GM19328 (cell line): ENCODE data around the gene ACSL5.
A peak's percentile ranks its signal among the peaks of the same experiment; 100 is the strongest.
"Not testable (repeated sequence)": the region's sequence is repeated elsewhere in the genome, so short reads cannot be mapped to it uniquely, and the experiment has no call there.

ENCODE experiments used
- ATAC-seq: cut with Tn5 transposase; IDR thresholded peaks from one replicate; pipeline ENCODE4 v1.9.1; 2021; ENCODE audit warnings: mild to moderate bottlenecking, moderate library complexity; ENCODE audit not compliant: unreplicated experiment

ACSL5 gene

GRCh38 chr10:112406806-112407205 is 32.9 kb downstream of the ACSL5 start:
- not testable (repeated sequence) for ATAC-seq

- no peak for ATAC-seq
These were observed 33.8 kb downstream of the ACSL5 start for GRCh38 chr10:112407696-112408095.

- ATAC-seq = no peak
These were observed 35.4 kb downstream of the ACSL5 start for GRCh38 chr10:112409299-112409698.

DNA sequence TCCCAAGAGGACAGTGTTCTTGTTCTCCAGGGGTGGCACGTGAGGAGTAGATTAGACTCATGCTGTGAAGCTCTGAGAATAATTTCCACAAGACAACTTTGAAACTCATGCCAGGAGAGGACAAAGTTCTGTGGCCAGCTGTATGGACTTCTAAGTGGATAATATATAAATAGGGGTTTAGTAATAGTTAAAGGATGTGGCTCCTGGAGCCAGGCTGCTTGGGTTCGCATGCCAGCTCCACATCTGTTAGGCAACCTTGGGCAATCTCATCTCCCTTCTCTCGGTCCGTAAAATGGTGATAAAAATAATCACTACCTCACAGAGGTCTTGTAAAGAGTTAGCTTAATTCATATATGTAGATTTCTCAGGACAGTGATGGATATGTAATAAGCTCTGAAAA is 35.8 kb downstream of the ACSL5 start:
- ATAC-seq = no peak

DNA sequence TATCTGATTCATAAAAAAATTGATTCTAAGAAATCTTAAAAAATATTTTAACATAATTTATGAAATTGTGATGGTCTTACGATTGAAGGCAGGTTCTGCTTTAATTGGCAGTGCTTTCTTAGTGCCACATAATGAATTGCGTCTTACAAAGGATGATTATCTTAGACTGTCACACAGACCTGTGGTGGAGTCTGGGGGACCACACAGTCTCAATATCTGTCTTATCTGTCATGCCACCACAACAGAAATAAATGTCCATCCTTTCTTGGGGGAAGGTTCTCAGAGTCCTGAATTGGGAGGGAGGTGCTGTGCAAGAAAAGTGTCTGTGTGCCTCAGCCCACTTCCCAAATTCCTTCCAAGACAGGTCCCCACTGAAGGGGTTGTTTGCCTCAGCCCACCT is 38.8 kb downstream of the ACSL5 start:
- no peak for ATAC-seq

DNA sequence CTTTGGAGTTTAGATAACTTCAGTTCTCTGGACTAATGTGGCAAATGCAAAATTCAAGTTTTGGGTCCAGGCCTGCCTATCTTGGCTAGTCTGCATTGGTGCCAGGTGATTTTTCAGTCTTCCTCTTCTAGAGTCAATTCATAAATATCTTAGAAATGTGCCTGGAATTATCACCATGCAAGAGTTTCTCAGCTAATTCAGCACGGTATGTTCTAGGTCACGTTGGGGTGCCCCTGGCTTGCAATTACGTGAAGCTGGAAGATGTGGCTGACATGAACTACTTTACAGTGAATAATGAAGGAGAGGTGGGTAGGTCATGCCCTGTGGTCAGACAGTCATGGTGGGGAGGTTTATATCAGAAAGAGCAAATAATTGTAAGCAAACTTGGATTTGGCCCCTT is 47.8 kb downstream of the ACSL5 start:
- no peak for ATAC-seq

- no peak for ATAC-seq
These were observed 50.7 kb downstream of the ACSL5 start for GRCh38 chr10:112424651-112425050.

DNA sequence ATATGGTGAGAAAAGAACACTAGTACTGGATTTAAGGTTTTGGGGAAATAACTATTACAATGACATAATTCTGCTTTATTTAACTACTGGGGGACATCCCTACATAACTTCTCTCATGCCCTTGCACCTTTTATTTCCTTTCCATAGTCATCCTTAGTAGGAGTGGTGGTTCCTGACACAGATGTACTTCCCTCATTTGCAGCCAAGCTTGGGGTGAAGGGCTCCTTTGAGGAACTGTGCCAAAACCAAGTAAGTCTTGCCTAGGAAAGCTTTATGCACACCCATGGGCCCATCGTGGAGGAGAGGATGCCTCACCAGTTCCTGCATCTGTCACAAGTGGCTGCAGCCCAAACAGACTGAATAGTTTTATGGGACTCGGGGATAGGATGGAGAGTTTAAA is 52.2 kb downstream of the ACSL5 start:
- no peak for ATAC-seq

DNA sequence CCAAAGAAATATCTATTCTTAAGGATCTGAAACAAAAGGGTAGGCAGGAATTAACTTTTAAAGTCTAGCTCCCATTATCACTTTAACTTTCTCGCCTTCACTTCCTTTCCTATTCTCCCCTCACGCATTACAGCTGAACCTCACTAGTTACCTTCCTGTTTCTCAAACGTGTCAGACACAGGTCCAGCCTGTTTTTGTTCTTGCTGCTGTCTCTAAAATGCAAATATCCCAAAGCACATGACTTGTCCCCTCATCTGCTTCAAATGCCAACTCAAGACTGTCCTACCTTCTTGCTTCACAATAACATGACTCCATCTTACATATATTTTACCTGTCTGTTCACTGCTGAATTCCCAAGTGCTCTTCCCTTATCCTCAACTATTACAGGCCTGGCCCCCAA is 55.2 kb downstream of the ACSL5 start:
- no peak for ATAC-seq

DNA sequence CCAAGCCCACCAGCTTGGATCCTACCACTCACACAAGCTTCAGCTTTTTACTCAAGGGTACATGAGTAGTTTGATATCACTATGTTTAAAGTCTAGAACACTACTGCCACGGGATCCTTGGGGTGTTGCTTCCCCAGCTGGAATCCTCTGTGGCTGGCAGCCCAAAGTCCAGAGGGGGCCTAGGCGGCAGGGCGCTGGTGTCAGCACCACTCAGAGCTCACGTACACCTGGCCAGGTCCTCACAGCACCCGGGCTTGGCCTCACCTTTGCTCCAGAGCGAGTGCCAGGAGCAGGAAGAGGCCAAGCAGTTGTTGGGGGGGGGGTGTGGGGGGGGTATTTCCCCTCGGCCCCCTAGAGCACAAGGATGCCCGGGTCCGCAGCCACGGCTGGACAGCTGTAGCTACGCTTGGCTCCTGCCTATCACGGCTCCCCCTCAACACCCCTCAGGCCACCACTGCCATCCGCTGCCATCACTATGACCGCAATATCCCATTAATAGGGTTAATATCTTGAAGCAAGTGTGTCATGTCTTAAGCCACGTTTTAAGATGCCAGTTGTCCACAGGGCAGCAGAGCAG is 55.8 kb downstream of the ACSL5 start:
- ATAC-seq = no peak

- no peak for ATAC-seq
These were observed 59.2 kb downstream of the ACSL5 start for GRCh38 chr10:112433136-112433535.

DNA sequence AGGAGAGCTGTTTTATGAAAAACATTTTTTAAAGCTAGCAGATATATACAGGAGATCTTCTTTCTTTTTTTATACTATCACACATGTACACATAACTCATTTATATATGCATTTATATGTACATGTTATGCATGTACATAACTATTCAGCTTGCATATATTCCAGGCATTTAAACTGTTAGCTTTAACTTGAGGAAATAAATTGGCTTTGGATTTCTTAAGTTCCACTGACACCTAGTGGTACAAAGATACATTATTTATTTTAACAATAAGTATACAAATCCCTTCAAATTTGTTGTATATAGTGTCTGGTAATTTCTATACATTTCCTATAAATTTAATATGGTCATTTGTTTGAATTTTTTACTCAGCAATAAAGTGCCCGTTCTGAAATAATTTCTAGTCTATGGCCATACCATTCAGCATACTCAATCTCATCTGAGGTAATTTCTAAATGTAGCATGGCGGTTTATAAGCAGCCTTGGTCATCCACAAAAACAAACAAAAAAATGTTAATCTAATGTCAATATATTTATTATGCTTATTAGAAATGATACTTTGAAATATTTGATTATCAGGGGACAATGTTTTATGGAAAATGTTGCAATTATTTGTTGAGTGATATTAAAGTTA is 61.2 kb downstream of the ACSL5 start:
- no peak for ATAC-seq

DNA sequence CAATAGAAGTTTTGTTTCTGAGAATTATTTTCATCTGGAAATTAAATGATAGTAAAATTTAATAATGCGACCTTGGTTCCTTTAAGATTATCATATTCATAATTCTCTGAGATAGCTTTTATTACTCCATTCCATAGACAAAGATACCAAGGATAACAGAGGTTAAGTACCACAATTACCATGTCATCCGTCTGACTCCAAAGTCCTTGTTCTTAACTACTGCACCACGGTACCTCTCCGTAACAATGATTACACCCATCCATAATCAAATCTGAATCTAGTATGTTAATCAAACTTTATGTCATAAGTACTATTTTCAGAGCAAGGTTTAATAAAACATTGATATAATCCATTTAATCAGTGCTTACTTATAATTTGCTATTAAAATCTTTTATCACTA is 64.4 kb downstream of the ACSL5 start:
- no peak for ATAC-seq

DNA sequence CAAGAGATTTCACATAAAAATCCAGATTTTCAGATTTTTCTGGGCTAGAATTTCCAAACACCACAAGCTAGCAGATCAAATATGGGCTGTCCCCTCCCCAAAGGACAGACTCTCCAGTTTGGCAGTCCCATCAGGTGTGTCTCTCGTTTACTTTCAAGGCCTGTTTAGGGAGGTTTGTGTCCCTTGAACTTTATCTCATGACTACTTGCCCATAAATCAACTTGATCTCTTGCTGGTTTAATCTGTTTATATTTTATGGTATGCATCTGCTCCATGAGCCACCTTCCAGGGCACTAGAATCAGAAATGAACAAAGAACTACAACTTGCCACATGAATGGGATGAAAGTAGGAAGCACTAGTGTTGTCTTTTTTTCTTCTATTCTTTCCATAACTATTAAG is 67.6 kb downstream of the ACSL5 start:
- no peak for ATAC-seq

GRCh38 chr10:112442063-112442462 is 68.1 kb downstream of the ACSL5 start:
- ATAC-seq = no peak

GRCh38 chr10:112446055-112446854 is 72.3 kb downstream of the ACSL5 start:
- peak; percentile 34 for ATAC-seq

DNA sequence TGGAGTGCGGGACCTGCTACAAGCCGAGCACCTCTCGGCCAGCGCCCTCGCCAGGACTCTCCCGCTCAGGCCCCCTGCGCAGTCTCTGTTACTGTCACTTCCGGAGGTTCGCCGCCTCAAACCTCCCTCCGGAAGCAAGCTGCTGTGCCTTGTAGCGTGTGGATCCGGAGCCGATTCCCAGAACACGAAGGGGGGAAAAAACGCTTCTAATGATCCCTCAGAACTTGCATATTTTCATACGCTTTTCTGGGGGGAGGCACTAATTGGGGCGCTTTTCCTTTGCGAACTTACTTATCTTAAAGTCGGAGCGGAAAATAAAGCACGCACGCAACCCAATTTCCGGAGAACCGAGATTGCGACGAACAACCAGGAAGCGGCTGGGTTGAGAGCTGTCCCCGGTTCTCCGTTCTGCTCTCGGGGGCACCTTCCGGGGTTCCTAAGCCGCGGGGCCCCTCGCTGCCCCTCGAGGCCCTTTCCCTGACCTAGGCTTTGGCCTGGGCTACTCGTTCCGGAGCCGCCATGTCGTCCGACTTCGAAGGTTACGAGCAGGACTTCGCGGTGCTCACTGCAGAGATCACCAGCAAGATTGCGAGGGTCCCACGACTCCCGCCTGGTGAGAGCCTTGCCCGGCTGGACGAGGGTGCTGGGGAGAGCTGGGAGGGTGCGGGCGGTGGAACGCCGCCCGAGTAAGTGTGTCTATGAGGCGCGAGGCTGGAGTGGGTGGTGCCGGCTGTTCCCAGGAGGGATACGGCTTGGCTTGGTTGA is 73.1 kb downstream of the ACSL5 start, which contains the start of the genes VTI1A and ZDHHC6:
Gene VTI1A, plus strand, starts transcription at position 361 of the 765 bp plus-strand sequence. Its CDS starts 159 bp downstream, at position 520.
Gene ZDHHC6, minus strand, starts transcription at position 60 of the 765 bp plus-strand sequence. CDS start 1,478 bp downstream, outside the sequence.
- peak; percentile 97 for ATAC-seq

GRCh38 chr10:112447620-112447928 is 73.7 kb downstream of the ACSL5 start:
- no peak for ATAC-seq

DNA sequence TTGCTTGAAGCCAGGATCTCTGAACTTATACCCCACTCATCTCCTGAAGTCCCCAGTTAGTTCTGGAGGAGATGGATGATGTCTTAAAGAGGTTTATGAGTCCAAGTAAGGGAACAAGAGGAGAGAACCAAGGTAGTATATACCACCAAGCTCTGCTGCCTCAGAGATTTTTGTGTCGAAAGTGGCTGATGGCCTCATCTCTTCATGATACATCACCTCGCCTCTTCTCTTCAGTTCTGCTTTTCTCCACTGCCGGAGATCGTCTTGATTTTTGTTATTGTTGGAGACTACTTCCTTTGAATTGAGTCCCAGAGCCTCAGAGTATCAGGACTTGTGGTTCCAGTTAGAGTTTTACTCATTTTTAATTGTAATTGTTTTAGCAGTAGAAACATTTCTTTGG is 75.0 kb downstream of the ACSL5 start:
- ATAC-seq = no peak

DNA sequence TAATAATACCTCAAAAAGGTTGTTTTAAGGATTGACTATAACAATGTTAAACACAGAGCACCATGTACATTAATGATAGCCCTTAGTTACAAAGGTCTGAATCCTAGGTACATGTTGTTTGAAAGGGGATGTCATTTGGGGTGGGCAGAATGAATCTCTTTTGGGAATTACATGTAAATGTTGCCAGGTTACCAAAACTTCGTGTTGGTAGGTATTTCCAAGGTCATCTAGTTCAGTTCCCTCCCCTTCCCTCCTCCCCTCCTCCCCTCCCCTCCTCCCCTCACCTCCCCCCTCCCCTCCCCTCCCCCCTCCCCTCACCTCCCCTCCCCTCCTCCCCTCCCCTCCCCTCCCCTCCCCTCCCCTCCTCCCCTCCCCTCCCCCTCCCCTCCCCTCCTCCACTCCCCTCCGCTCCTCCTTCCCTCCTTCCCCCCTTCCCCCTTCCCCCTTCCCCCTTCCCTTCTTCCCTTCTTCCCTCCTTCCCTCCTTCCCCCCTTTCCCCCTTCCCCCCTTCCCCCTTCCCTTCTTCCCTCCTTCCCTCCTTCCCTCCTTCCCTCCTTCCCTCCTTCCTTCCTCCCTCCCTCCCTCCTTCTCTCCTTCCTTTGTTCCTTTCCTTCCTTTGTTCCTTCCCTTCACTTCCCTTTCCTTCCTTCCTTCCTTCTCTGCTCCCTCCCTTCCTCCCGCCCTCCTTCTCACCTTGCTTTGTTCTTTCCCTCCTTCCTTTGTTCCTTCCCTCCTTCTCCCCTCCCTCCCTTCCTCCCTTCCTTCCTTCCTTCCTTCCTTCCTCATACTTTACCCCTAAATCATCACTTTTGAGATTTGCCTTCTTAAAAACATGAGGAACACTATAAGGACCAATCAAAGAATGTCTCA is 81.2 kb downstream of the ACSL5 start:
- no peak for ATAC-seq
